HG03354 (cell line): Measurements from ENCODE around the gene OTUD1.

Source experiments
- ATAC-seq: cut with Tn5 transposase; IDR thresholded peaks from one replicate; pipeline ENCODE4 v1.9.1; 2021; ENCODE audit warnings: mild to moderate bottlenecking; ENCODE audit not compliant: unreplicated experiment, poor library complexity, severe bottlenecking

Gene OTUD1

GRCh38 chr10:23419201-23419600 is 19.7 kb upstream of the OTUD1 start:
- no peak for ATAC-seq

GRCh38 chr10:23419655-23420329 is 19.1 kb upstream of the OTUD1 start:
- no peak for ATAC-seq

GRCh38 chr10:23421397-23421796 is 17.5 kb upstream of the OTUD1 start:
- no peak for ATAC-seq

GRCh38 chr10:23422003-23422411 is 16.9 kb upstream of the OTUD1 start:
- no peak for ATAC-seq

GRCh38 chr10:23432166-23432565 is 6.7 kb upstream of the OTUD1 start:
- ATAC-seq: no peak

GRCh38 chr10:23432639-23433038 is 6.2 kb upstream of the OTUD1 start:
- no peak for ATAC-seq

DNA sequence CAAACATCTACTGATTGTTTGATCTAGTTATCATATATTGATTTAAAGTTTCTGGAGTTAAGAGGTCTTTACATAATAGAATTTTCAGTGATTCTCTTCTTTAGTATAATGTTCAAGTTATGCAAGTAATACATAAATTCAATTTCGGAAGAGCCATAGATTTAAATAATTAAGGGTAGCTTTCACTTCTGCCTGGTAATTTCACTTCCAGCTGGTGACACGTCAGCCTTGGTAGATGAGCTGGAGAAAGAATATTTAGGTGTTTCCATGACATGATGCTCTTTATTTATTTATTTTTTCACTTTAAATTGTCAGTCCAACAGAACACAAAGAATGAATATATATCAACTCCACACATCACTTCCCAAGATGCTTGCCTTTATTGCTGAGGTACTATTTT is 5.2 kb upstream of the OTUD1 start:
- no peak for ATAC-seq

- no peak for ATAC-seq
These were observed 3.5 kb upstream of the OTUD1 start for GRCh38 chr10:23435378-23435777.

GRCh38 chr10:23436983-23437382 is 1.9 kb upstream of the OTUD1 start:
- no peak for ATAC-seq

DNA sequence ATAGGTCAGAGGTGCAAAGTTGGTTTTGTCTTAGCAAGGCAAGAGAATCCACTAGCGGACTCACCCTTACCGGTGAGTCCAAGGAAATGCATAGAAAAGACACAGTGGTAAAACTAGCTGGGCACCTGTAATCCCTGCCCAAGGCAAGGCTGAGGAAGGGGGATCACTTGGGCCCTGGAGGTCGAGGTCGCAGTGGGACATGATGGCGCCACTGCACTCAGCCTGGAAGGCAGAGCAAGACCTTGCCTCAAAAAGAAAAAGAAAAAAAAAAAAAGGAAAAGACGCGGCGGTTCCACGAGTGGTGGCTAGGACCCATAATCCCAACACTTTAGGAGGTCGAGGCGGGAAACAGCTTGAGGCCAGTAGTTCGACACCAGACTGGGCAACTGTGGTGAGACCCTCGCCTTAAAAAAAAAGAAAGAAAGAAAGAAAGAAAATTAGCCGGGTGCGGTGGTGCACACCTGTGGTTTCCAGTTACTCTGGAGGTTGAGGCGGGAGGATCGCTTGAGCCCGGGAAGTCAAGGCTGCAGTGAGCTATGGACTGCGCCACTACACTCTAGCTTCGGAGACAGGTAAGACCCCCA is 820 bp upstream of the OTUD1 start:
- ATAC-seq: no peak

DNA sequence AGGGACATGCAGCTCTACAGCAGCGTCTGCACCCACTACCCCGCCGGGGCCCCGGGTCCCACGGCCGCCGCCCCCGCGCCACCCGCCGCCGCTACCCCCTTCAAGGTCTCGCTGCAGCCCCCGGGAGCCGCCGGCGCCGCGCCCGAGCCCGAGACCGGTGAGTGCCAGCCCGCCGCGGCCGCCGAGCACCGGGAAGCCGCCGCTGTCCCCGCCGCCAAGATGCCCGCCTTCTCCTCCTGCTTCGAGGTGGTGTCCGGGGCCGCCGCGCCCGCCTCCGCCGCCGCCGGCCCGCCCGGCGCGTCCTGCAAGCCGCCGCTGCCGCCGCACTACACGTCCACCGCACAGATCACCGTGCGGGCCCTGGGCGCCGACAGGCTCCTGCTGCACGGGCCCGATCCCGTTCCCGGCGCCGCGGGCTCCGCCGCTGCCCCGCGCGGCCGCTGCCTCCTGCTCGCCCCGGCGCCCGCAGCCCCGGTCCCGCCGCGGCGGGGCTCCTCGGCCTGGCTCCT is 631 bp downstream of the OTUD1 start:
- ATAC-seq: peak; percentile 14

- peak; percentile 22 for ATAC-seq
These were observed 1.4 kb downstream of the OTUD1 start for GRCh38 chr10:23439961-23440889.

DNA sequence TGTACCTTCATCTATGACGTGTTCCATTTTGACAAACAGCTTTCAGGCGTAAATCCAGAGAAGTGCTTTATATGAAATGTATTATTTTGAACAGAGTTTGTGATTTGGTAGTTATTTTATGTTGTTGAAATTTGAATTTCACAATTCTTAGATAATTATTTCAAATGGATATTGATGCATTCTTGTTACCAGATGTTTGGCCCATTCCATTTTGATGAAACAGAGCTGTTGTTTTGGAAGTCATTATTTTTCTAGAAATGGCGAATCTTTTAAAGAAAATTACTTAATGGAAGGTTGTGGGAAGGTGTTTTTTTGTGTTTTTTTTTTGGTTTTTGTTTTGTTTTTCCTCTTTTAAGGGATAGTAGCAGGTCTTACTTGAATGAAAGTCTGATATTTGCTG is 2.4 kb downstream of the OTUD1 start:
- no peak for ATAC-seq

GRCh38 chr10:23442936-23443335 is 4.1 kb downstream of the OTUD1 start:
- no peak for ATAC-seq

DNA sequence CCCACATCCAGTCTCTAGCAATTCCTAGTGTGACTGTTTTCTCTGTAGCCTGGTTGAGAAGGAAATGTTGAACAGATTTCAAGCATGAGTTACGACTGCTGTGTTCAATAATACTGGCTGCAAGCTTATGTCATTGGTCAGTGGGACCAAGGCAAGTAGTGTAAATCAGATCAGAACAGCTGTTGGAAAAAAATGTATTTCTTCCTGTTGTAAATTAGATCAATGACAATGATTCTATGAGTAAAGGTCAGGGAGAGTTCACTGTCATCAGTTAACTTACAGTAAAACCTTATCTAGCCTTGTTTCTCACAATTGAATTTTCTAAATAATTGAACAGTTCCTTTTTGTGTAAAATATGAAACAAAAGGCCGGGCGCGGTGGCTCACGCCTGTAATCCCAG is 6.7 kb downstream of the OTUD1 start:
- no peak for ATAC-seq

DNA sequence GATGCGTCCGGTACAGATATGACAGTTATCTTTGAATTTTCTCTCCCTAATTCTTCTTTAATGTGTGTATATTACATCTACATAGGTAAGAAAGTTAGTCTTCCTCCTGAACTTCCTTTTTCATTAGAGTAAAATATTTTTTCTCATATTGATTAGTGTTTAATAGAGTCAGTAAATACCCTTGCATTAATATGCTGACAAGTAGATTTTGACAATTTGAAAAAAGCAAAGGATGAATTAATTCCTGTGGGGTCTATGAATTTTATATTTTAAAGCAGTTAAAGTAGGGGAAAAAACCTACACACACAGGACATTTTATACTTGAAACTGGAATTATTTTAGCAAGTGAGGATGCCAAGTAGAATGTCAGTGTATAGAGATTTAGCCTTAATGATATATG is 9.4 kb downstream of the OTUD1 start:
- ATAC-seq: no peak

GRCh38 chr10:23448802-23449570 is 10.1 kb downstream of the OTUD1 start:
- peak; percentile 90 for ATAC-seq

- ATAC-seq: no peak
These were observed 13.3 kb downstream of the OTUD1 start for GRCh38 chr10:23452033-23452655.

GRCh38 chr10:23453465-23453864 is 14.6 kb downstream of the OTUD1 start:
- no peak for ATAC-seq
